Activated T-cell treated with anti-CD3 and anti-CD28 coated beads for 24 hours (primary cell): ENCODE results near the gene LRCH1.

Experiments
- DNase-seq: peaks from one replicate; pipeline ENCODE4 v3.0.0-alpha.2; 2020; ENCODE audit warnings: low read depth

LRCH1 gene

DNA sequence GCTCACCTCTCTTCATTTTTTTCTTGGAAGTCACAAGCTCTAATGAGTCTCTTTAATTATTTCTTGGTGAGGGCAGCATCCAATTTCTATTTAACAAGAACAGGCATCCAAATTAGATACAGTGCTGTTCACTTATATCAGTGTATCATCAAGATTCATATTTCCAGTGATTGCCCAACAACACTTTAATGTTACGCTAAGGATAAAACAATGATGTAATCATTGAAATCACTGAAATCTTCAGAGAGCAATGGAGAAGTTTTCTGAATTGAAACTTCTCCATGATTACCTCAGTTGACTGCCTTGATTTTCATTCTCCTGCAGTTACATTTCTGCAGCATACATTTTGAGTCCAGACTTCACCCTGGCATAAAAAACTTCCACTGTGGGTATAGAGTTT, 17.1 kb upstream of the LRCH1 start:
- no peak for DNase-seq

DNA sequence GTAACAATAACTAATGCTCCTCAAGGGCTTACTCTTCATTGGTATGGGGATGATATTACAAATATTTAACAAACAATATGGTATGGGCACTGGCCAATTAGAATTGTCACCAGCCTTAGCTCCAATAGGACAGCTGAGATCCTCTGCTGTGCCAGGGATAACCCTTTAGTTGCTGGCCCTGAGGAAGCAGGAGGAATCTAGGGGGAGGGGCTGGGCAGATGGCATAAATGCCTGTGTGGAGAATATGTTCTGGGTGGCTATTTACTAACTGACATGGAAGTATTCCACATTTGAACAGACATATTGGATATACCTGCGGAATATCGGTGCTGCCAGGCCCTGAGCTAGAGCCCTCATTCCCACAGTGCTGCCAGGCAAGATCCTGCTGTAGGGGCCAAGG, 16.6 kb upstream of the LRCH1 start:
- no peak for DNase-seq

DNA sequence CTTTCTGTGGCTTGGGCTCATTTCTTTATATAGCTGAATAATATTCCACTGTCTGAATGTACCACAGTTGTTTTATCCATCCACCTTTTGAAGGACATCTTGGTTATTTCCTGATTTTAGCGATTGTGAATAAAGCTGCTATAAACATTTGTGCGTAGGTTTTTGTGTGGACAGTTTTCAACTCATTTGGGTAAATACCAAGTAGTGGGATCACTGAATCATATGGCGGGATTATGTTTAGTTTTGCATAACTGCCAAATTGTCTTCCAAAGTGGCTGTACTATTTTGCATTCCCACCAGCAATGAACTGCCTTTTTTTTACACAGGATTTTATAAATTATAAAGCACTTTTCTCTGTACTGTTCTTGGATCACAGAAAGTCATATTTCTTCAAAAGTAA, 13.7 kb upstream of the LRCH1 start:
- DNase-seq: no peak

DNA sequence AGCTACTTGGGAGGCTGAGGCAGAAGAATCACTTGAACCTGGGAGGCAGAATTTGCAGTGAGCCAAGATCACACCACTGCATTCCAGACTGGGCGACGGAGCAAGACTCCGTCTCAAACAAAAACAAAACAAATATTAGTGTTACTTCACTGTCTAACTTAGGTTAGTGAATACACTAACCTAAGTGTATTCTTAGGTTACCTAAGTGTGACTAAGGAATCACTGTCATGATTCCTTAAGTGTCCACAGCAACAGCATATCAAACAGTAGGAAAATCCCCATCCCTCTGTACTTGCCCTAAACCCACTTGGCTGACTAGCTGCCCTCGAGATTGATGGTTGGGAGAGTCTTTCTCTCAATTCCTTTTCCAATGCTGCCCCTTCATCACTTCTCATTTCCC, 11.8 kb upstream of the LRCH1 start:
- no peak for DNase-seq

DNA sequence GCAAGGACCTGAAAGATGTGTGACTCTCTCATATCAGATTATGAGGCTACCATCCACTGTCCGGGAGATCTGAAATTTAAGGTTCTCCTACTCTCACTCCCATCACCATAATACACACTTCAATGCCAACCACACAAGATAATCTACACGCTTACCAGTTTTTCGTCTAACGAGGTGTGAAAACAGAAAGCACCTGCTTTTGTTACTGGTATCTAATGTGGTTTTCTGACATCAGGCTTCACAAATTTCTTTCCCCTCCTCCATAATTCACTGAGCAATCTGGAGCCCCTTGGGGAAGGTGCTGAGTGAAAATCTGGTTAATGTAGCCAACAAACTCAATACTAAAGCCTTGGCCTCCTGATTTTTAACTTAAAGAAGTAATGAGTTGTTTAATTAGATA, 10.1 kb upstream of the LRCH1 start:
- no peak for DNase-seq

DNA sequence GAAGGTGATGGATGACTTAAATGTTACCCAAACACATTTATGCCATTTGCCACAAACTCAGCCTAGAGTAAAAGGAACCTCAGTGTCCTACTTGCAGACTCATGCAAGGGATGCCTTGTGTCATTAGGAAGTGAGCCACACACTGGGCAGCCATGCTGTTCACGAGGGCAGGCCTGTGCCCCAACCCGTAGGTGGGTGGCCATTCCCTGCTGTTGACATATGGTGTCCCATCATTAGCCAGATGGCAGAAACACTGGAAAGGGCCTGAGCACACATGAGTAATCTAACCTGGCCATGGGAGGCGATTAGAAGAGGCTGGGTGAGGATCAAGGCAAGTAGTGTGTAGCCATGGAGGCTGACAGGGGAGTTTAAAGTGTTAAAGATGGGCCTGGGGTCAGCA, 9.7 kb upstream of the LRCH1 start:
- DNase-seq: no peak

DNA sequence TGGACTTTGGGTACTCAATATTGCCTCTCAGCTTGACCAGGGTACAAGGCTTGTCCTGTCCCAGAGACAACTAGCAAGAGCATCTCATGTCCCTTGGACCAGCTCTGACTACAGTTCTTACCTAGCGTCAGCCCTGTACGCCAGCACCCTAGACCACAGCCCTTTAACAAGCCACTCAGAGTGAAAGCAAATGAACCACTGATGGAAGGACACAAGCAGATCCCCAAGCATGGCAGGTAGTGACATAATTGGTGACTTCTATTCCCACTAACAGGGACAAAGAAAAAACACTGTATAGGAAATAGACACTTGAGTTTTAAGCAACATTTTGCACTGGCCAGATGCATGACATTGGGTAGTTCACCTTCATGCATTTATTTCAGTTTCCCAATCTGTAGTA, 8.8 kb upstream of the LRCH1 start:
- DNase-seq: no peak

DNA sequence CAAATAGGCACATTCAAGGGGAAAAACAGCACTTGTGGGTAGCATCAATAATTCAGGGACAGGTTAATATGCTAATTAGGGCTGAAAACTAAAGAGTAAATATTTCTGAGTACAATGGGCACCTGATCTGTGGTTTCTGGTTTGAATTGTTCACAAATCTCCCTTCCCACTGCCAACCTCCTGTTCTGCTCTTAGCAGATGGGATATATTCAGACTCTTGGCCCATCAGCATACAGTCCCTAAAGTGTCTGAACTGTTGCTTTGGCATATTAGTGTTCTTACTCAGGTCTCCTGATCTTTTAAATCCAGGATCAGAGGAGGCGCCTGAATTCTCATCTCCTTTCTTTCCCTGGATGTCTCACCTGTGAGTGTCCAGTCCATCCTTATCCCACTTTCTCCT, 8.2 kb upstream of the LRCH1 start:
- no peak for DNase-seq

DNA sequence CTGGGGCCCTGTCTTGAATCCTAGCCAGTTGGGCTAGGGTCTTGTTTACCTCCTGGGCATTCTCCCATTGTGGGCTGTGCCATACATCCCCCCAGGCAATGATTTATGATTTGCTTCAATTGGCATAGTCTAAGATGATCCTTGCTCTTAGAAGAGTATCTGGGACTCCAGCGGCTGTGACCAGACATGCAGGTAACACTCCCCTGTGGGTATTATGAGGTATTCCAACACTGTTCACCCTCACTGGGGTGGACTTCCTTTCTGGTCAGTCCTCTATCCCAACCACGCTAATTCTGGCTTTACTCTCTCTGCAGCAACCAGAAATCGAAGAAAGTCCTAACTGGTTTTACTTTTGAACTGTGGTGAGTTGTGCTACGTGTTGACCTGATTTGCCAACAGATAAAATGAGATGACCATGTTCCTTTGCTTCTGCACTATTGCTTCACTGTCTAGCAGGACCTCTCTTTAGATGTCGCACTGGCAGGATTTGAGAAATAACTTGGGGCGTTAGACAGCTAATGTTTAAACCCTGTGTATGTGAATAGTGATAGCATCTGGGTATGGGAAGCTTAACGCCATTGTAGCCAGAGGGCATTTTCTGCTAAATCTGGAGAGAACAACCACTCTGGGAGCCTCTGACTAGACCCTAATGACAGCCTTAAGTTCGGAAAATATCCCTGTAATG, 6.7 kb upstream of the LRCH1 start:
- DNase-seq: no peak

DNA sequence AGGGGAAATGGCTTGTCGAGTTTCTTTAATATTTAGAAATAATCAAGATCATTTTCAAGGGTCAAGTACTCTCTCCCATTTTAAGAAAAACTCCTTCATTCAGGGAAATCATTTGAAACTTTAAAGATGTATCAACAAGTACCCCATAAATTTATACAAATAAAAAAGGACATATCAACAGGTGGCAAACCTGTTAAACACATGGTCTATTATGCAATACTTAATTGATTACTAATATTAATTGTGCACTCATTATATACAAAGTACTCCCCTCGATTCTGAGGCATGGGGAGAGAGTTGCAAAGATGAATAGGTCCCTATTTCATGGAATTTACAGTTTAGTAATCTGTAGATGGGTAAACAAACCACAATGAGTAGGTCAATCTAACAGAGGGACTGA, 2.1 kb upstream of the LRCH1 start:
- no peak for DNase-seq

DNA sequence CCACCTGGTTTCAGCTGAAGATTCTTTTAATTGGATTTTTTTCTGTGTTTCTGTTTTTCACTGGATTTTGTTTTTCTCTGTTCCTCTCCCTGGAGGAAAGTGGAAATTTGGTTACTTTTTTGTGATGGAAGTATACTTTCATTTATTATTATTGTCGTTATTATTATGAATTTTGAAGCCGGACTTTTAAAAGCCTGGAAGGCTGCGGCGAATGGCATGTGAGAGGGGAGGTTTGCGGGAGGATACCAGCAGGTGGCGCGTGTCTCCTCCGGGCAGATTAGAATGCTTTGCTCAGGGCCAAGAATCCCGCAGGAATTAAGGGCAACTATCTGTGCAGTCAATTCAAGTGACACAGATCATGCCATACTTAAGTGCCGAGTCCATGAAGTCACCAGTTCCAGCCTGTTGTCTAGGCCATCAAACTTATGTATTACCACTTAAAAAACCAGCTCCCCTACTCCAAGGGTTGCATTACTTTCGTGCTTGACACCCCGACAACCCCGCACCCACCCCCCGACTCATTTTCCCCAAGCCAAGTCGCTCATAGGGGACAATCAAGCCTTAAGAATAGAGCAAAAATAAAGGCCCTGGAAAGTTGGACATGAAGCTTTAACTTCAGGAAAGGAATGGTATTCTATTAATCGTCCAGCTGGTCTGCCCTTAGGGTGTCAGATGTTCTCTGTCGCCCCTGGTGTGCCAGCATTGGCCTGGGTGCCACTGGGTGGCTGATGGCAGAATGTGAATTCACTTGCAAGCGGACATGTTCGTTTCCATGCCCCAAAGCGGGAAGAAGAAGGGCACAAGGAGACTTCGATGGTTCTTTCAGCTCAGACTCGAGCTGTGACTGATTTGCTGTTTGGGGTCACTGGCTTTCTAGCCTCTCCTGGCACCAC, 1.3 kb upstream of the LRCH1 start:
- peak; percentile 46 for DNase-seq

DNA sequence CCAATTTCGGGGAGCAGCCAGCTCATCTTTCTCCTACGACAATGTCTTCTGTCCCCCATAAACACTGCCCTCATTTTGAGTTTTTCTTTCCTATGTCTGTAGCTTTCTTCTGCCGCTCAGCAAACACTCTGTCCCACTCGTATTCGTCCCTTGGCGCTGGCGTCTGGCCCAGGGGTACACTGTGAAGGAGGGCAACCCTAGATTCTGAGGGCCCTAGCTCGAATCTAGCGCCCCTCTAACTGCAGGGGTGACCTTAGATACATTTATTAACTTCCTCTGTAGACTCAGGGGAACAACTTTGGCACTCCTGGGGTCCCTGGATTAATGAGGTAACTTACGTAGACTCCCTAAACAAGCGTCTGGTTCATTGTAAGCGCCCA, 677 bp upstream of the LRCH1 start:
- no peak for DNase-seq

DNA sequence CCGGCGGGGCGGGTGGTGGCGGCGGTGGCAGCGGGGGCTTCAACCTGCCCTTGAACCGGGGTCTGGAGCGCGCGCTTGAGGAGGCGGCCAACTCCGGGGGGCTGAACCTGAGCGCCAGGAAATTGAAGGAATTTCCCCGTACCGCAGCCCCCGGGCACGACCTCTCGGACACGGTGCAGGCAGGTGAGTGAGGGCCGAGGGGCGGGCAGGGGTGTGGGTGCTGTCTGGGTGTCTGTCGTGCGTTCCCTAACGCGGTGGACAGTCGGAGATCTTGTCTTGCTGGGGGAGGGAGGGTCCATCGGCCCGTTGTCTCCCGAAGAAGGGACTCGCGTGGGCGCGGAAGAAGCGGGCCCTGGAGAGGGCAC, 533 bp downstream of the LRCH1 start:
- no peak for DNase-seq

DNA sequence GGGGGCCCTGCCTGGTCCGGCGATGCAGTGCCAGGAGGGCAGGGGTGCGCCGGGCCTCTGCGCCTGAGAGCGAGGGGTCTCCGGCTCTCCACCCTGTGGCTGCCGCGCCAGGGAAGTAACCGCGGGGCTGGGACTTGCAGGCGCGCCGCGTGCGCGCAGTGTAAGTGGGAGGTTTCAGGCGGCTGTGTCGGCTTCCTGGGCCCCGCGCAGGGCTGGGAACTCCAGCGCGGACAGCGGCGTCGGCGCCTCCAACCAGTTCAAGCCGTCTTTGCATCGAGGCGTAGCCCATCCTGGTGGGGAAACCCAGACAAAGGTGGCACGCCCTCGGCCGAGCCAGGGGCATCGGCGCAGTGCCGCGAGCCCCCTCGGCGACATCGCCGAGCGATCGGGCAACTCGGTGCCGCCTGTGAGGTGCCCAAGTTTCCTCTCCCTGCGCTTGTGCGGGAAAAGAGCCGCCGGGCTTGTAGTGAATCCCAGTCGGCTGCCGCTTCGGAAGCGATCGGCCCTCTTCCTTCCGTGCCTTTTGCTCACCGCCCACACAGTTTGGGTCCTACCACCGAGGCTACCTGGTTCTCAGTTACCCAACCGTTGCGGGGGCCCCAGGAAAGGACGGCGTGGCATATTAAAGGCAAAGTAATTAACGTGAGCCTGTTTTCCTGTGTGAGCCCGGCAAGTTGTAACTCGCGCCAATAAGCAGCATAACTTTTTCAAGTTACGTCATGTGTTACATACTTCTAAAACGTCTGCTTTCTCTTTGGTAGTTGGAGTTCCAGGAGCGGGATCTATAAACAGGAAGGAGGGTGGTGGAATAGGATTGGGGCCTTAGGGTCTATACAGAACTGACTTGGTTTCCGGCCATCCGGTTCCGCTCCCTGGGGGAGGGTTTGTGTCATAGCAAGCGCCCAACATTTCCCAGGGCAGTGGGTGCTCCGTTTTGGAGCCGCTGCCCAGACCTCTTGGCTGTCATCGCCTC, 1.2 kb downstream of the LRCH1 start:
- DNase-seq: peak; percentile 56

DNA sequence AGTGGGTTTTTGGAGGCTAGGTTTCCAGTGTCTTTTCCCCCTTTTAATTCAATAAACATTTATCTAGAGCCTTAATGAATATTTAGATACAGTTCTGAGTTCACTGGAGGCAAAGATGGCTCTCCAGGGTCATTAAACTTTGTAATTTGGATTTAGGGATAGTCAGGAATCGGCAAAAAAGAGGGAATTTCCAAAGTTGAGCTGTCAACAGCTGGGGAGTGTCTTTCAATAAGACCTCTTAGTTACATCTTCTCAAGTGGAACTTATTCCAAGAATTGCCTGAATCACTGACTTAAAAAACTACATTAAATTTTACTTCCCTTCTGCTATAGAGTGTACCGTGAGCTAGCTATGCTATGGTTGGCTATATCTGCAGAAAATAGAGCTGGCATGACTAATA, 2.0 kb downstream of the LRCH1 start:
- DNase-seq: no peak

DNA sequence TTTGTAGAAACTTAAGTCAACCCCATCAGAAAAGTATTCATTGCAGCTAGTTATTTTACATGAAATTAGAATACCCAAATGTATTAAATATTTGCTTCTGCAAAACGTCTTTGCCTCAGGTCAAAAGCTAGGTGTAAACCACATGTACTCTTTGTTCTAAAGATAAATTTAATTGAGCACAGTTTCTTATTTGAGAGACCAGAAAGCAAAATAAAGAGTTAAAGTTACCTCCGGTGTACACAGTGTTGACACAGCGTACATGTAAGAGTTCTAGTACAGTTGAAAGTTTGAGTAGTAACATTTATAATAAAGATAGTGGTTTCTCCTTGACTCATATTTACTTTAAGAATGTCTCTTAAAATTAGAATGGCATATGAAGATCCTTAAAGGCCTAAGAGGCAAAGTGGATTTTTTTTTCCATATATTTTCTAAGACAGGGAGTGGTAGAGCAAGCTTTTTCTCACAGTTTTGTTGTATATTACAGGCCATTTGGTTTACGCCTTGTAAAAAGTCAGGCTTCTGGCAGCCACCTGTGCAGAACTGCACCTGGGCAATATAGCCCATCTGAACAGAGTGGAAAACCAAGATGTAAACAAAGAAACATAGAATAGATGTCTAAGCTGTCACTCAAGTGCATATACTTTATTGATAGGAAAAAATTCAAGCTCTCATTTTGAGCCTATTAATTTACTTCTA, 2.9 kb downstream of the LRCH1 start:
- DNase-seq: no peak

DNA sequence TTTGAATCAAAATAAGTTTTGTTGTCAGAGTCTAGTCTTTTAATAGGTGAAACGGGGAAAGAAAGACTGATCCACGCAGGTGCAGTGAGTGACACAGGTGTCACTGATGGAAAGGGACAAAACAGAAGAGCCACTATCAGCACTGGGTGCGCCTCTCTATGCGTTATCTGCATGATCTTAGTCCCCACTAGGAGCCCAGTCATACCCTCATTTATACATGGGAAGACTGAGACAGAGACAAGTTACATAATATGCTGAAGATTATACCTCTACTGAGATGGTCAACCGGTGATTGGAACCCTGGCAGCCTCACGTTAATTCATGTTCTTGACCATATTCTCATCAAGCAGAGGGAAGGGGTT, 3.4 kb downstream of the LRCH1 start:
- no peak for DNase-seq

DNA sequence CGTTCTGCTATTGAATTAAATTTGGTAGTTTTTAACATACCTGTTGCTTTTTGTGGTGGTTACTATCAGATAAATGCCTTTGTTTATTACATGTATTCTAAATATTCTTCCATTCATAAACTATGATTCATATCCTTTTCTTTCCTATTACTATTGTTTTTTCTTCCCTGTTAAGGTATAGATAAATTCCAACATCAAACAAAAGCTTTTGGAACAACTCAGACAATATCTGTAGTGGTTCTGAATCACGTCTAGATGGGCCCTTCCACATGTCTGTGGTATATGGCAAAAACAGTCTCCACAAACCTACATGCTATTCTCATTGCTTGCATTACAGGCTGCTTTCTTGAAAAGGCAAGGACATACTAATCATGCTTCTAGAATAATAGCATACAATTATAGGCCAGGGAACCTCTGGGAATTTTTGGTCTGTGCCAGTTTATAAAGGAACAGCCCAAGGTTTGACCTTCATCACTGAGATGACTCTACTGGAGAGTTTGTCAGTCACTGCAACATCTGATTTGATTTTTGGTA, 6.4 kb downstream of the LRCH1 start:
- no peak for DNase-seq

DNA sequence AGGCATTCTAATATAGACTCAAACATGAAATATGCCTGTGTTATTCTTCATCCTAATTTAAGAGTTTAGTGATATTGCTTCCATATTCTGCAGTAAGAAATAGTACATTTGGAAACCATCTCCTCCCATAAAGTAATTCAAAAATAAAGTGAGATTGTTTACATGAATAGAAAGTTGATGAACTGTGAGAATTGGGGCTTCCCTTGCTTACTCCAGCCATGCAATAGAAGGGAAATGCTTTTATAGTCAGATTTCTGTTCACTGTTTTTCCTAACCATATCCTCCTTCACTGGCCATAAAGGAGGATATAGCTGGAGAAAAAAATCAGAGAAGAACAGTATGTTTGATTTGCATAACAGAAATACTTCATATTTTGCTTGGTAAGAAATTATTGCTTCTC, 7.8 kb downstream of the LRCH1 start:
- no peak for DNase-seq

DNA sequence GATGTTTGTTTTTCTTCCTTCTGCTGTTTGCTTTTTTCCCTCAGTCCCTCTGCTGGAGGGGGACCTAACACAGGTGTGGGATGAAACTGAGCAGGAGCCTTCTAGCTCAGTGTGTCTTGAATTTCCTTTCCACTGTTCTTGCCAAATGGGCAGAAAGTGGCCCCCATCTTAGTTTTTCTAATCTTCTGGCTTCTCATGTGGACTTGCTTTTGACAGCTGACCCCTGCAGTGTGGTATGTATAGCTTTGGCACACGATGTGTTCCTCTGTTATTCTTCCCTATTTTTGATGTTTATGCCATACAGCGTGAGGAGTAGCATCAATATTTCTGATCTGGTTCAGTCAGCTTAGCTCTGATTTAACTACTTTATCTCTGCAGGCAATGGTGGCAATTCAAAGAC, 8.3 kb downstream of the LRCH1 start:
- no peak for DNase-seq

DNA sequence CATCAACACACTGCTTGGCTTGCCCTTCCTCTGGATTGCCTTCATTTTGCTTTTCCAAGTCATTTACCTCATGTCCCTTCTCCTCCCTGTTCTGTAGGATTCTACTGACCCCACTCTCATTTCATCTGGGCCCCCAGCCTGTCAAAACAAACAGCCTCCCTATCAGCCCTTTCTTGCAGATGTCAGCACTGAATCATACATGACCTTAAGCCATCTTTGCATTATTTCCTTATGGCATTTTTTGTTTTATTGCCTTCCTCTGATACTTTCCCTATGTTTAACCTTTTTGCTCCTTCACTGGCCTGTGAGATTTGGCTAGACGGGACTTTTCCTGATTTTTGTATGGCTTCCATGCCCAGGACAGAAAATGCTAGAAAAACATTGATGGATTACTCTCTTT, 8.7 kb downstream of the LRCH1 start:
- DNase-seq: no peak

DNA sequence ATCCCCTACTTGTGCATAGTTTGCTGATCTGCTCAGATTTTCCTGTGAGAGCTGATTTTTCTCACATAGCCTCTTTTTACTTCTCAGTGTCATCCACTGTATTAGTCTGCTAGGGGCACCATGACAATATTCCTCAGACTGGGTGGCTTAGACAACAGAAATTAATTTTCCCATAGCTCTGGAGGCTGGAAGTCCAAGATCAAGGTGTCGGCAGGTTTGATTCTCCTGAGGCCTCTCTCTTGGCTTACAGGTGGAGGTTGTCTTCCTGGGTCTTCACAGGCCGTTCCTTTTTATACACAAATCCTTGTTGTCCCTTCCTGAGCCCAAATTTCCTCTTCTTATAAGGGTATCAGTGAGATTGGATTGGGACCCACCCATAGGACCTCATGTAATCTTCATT, 9.2 kb downstream of the LRCH1 start:
- no peak for DNase-seq
